HG03103 (cell line): ENCODE results near the gene ZNF763.
A peak's percentile ranks its signal among the peaks of the same experiment; 100 is the strongest.
"Not testable (repeated sequence)": the region's sequence is repeated elsewhere in the genome, so short reads cannot be mapped to it uniquely, and the experiment has no call there.

ENCODE experiments used
- ATAC-seq: cut with Tn5 transposase; IDR thresholded peaks from one replicate; pipeline ENCODE4 v1.9.1; 2021; ENCODE audit warnings: low read depth; ENCODE audit not compliant: unreplicated experiment

The ZNF763 gene

DNA sequence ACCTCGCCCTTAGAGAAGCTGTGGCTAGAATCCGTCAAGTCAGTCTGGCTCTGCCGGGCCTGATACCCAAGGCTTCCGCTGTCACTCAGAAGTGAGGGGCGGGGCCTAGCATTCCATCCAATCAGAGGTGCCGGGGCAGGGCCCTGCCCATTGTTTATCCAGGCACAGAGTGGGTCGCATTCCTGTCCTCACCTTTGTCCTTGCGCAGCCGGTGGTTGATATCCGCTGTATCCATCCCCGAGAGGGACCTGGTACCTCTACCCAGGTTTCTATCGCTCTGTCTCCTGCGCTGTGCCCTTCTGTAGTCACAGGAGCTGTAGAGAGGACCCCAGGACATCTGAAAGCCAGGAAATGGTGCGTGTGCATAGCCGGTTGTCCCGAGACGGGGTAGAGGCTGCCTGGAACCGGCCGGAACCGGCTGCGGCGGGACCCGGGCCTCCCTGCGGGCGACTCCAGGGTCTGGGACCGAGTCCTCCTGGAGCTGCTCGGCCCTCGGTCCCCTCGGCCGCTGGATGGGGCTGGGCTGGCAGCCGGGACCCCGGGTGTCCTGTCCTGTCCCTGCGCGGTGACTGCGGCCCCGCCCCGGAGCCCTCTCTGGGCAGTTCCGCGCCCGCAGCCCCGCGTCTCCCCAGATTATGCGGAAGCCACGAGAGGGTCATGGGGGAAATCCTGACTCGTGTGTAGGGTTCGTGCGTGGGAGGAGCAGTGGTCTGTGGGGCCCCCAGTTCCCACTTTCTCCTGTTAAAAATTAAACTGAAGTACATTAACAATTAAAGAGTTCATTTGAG, at the start of gene ZNF763:
Gene ZNF763 (plus strand): TSS at position 183 of the 788 bp plus-strand sequence. CDS start 169 bp downstream, at position 352.
- ATAC-seq, result peak; percentile 74

DNA sequence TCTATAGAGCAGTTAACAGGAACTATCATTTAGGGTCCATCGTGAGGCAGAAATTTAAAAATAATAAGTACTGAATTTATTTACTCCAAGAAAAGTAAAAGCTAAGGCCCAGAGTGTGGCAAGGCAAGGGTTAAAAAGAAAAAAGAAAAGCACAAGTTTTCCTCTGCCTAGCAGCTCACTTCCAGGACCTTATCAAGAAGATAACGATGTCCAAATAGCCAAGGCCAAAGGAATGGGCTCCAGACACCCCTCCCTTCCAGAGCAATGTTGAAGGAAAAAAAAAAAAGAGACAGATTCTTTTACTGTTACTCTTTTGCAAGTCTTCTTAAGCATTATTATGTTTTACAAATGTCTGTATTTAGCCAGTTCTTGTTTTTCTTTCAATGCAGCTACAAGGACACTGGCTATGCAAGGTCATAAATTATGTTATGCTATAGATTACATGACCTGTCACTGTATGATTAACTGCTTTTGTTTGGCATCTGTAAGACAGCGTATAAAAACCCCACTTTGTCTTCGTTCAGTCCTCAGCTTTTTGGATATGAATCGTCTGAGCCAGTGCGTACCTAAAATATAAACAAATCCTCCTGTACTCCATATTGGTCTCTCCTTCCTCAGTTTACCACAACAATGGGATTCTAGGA, 42.9 kb upstream of the ZNF763 start:
- no peak for ATAC-seq

DNA sequence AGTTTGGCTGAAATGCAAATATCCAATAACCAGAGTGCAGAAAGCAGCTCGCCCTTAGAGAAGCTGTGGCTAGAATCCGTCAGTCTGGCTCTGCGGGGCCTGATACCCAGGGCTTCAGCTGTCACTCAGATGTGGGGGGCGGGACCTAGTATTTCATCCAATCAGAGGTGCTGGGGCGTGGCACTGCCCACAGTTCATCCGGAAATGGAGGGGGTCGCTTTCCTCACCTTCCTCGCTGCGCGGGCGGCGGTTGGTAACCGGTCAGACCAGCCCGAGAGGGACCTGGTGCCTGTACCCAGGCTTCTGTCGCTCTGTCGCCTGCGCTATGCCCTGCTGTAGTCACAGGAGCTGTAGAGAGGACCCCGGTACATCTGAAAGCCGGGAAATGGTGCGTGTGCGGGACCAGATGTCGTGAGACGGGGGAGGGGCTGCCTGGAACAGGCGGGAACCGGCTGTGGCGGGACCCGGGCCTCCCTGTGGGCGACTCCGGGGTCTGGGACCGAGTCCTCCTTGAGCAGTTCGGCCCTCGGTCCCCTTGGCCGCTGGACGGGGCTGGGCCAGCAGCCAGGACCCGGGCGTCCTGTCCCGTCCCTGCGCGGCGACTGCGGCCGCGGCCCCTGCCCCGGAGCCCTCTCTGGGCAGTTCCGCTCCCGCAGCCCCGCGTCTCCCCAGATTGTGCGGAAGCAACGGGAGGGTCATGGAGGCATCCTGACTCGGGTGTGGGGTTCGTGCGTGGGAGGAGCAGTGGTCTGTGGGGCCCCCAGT, 39.8 kb upstream of the ZNF763 start, which contains the start of gene ZNF700:
Gene ZNF700 (plus strand): TSS at position 222 of the 765 bp plus-strand sequence. CDS start 104 bp downstream, at position 326.
- peak; percentile 87 for ATAC-seq

DNA sequence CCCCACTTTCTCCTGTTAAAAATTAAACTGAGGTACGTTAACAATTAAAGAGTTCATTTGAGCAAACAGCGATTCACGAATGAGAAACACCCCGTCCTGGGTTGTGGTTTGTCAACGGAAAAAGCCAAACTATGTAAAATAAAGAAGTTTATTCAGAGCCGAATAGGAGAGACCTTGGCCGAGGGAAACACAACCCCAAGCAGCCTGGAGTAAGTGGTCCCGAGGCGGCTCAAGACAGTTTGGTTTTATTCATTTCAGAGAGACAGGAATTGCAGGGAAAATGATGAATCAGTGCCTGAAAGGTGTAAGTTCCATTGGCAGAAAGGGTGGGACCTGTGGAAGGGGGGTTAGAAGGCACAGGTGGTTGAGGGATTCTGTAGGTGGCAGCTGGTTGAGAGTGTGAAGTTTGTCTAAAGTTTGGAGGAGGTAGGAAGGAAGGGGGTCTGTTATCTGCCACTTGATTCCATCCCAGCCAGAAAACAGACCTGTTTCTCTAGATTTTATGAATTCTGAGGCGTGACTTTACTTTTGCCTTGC, 39.1 kb upstream of the ZNF763 start:
- ATAC-seq, result not testable (repeated sequence)

DNA sequence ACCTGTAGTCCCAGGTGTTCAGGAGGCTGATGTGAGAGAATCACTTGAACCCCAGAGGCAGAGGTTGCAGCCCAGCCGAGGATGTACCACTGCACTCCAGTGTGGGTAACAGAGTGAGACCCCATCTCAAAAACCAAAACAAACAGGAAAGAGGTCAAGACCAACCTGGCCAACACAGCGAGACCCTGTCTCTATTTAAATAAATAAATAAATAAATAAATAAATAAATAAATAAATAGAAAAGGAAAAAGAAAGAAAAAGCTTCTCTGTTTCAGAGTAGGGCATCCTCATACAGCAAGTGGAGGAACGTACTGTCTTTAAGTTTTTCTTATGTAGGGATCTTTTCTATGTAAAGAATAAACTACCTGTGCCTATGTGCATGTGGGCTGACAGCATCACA, 37.6 kb upstream of the ZNF763 start:
- no peak for ATAC-seq

DNA sequence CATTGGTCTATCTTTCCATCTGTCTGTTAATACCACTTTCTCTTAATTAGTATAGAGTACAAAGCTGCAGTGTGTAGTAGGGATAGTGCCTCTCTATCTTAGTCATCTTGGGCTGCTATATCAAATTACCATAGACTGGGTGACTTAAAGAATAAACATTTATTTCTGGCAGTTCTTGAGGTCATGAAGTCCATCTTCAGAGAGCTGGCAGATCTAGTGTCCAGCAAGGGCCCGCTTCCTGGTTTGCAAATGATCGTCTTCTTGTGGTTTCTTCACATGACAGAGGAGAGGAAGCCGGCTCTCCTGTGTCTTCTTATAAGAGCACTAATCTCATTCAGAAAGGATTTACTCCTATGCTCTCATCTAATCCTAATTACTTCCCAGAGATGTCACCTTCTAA, 33.8 kb upstream of the ZNF763 start:
- ATAC-seq, result no peak

DNA sequence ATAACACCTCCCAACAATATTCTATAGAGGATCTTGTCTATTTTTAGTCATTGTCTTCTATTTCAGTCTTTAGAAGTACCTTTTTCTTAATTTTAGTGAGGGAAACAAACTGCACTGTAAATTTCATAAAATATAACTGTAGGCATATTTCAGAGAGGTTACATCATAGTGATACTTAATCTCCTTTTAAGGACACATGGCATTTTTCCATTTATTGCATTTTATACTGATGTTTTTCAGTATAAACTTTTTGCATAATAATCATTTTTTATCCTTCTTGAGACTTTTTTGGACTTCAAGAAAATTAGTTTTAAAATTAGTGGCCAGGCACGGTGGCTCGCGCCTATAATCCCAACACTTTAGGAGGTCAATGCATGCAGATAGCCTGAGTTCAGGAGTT, 33.3 kb upstream of the ZNF763 start:
- no peak for ATAC-seq

DNA sequence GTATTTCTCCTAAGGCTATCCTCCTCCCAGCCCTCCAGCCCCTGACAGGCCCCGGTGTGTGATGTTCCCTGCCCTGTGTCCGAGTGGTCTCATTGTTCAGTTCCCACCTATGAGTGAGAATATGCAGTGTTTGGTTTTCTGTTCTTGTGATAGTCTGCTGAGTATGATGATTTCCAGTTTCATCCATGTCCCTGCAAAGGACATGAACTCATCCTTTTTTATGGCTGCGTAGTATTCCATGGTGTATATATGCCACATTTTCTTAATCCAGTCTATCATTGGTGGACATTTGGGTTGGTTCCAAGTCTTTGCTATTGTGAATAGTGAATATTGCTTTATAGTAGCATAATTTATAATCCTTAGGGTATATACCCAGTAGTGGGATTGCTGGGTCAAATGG, 29.0 kb upstream of the ZNF763 start:
- ATAC-seq, result not testable (repeated sequence)

DNA sequence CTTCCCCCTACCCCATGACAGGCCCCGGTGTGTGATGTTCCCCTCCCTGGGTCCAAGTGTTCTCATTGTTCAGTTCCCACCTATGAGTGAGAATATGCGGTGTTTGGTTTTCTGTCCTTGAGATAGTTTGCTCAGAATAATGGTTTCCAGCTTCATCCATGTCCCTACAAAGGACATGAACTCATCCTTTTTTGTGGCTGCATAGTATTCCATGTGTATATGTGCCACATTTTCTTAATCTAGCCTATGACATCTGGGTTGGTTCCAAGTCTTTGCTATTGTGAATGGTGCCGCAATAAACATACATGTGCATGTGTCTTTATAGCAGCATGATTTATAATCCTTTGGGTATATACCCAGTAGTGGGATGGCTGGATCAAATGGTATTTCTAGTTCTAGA, 26.5 kb upstream of the ZNF763 start:
- not testable (repeated sequence) for ATAC-seq

DNA sequence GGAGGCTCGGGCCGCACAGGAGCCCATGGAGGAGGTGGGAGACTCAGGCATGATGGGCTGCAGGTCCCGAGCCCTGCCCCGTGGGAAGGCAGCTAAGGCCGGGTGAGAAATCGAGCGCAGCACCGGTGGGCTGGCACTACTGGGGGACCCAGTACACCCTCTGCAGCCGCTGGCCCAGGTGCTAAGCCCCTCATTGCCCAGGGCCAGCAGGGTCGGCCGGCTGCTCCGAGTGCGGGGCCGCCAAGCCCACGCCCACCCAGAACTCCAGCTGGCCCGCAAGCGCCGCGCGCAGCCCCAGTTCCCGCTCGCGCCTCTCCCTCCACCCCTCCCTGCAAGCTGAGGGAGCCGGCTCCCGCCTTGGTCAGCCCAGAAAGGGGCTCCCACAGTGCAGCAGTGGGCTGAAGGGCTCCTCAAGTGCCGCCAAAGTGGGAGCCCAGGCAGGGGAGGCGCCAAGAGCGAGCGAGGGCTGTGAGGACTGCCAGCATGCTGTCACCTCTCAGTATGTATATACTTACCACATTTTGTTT, 23.4 kb upstream of the ZNF763 start:
- not testable (repeated sequence) for ATAC-seq

DNA sequence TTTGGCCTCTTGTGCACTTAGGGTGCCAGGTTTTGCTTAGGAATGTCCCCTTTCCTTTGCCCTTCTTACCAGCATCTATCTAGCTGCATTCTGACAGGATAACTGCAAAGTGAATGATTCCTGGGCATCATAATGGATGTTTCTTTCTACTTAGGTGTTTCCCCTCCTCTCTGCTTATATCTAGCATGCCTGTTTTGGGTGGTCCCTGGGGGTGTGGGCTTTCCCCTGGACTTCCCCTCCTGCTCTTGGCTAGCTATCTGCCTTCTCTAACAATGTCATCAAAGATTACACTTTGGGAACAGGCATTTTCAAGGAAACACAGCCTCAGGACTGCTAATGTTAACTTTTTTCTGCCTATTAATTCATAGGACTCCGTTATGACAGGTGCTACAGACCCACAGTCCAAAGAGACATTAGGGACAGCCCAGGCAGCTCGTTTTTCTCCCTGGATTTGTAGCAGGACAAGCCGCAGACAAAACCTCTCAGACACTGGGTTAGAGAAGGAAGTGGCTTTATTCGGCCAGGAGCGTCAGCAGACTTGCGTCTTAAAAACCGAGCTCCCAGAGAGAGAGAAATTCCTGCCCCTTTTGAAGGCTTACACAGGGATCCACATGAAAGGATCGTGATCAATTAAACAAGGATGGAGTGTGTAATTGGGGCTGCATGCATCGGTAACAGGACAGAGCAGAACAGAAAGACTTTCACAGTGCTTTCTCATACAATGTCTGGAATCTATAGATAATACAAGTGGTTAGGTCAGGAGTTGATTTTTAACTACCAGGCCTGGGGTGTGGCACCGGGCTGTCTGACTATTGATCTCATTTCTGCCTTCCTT, 22.6 kb upstream of the ZNF763 start:
- ATAC-seq, result no peak

DNA sequence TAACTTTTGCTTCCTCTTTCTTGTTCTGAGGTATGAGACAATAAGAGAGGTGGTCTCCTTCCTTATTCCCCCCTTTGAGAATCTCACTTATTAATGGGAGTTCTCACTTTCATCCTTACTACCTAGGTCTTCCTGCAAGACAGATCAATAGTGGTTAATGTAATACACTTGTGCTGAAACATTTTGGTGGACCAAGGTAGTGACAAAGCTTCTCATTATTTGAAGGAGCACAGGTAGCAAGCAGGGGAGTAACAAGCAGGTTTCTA, 22.1 kb upstream of the ZNF763 start:
- ATAC-seq, result no peak

DNA sequence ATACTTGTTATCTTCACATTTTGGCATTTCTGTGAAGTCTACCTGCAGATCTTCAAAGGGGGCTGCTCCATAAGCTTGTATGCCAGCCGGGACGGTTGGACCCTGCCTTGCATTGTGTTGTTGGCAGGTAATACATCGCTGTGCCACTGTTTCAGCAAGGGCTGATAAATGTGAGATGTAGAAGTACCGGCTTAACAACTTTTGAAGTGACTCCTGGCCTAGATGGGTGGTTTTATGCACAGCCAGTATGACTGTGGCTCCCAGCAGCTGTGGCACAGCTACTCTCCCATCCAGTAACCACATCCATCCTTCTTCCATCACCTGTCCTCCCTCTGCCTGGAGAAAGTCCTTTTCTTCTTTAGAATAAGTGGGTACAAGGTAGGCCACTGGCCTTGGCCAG, 20.2 kb upstream of the ZNF763 start:
- ATAC-seq, result no peak

DNA sequence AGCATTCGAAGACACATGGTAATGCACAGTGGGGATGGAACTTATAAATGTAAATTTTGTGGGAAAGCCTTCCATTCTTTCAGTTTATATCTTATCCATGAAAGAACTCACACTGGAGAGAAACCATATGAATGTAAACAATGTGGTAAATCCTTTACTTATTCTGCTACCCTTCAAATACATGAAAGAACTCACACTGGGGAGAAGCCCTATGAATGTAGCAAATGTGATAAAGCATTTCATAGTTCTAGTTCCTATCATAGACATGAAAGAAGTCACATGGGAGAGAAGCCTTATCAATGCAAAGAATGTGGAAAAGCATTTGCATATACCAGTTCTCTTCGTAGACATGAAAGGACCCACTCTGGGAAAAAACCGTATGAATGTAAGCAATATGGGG, 16.2 kb upstream of the ZNF763 start:
- no peak for ATAC-seq

DNA sequence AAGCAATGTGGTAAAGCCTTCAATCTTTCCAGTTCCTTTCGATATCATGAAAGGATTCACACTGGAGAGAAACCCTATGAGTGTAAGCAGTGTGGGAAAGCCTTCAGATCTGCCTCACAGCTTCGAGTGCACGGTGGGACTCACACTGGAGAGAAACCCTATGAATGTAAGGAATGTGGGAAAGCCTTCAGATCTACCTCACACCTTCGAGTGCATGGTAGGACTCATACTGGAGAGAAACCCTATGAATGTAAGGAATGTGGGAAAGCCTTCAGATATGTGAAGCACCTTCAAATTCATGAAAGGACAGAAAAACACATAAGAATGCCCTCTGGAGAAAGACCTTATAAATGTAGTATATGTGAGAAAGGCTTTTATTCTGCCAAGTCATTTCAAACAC, 15.6 kb upstream of the ZNF763 start:
- ATAC-seq, result no peak

DNA sequence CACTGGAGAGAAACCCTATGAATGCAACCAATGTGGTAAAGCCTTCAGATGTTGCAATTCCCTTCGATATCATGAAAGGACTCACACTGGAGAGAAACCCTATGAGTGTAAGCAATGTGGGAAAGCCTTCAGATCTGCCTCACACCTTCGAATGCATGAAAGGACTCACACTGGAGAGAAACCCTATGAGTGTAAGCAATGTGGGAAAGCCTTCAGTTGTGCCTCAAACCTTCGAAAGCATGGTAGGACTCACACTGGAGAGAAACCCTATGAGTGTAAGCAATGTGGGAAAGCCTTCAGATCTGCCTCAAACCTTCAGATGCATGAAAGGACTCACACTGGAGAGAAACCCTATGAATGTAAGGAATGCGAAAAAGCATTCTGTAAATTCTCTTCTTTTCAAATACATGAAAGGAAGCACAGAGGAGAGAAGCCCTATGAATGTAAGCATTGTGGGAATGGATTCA, 15.2 kb upstream of the ZNF763 start:
- ATAC-seq, result not testable (repeated sequence)

DNA sequence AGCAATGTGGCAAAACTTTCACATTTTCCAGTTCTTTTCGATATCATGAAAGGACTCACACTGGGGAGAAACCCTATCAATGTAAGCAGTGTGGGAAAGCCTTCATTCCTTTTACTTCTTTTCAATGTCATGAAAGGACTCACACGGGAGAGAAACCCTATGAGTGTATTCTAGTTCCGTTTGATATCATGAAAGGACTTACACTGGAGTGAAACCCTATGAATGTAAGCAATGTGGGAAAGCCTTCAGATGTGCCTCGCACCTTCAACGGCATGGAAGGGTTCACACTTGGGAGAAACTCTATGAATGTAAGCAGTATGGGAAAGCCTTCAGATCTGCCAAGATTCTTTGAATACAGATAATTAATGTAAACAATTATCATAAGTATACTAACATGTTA, 14.5 kb upstream of the ZNF763 start:
- ATAC-seq, result no peak

DNA sequence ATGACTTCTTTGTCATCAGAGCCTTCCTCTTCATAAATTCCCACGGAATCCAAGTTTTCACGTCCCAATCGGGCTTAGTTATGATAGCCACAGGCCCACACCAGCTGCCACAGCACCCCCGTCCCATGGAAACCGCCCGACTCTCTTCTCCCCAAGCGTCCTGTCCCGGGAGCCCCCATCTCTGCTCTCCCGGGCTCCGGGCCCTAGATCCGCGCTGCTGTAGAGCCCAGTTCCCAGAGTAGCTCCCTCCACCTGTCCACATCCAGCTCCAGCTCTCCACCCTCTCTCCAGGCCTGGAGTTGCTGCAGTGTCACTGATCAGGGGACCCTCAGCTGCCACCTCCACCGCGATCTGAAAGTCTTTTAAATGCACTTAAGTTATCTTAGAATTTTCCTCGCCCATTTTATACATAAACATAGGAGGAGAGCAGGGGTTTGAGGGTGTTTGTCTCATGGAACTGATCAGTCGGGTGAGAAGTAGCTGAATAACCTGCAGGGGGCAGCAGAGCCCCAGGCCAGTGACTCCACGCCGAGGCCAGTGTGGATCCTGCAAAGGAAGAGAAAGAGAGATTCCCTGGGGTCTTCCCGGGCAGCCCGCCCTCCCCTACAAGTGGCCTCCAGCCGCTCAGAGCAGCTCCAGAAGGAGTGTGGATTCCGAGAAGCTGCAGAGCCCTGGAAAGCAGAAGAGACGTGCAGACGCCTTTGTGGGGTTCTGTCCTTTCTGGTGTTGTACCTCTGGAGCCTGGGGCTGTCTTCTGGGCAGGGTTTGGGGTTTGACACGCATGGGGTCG, 1.1 kb upstream of the ZNF763 start:
- ATAC-seq, result no peak

DNA sequence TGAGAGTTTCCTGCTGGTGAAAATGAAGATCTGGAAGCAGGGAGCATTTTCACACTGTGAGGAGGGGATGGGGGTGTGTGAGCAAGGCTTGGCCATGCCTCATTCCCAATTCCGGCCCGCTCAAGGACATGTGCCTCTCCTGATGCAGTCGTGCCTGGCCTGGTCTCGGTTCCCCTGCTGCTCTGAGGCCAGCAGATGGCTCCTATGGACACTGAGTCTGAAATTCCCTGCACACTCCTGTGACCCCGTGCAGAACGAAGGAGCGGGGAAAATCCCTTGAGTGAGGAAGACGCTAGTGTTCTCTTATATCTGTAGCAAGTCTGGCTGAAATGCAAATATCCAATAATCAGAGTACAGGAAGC, 363 bp upstream of the ZNF763 start:
- peak; percentile 17 for ATAC-seq
